ENCODE results near the gene SPAST. TPM values are rescaled to one million over a fixed set of nuclear protein-coding genes. Genes with fewer than 3 reads are reported as not detected.
"Not testable (repeated sequence)": the region's sequence is repeated elsewhere in the genome, so short reads cannot be mapped to it uniquely, and the experiment has no call there.

Gene SPAST
- total RNA-seq: 25.4 and 26.0 TPM in 2 replicates

GRCh38 chr2:32063310-32064020 lies at the start of gene SPAST:
TSS of gene SPAST (plus strand) at chr2:32063556. CDS start at chr2:32063832, 276 bp downstream.
- DNase-seq (ENCODE audit: low read depth in 2 of 2): peak; percentile 92 to 98

- not testable (repeated sequence) for DNase-seq (ENCODE audit: low read depth in 2 of 2)
Measured at GRCh38 chr2:32018789-32019482, 44.4 kb upstream of the SPAST start.

- not testable (repeated sequence) for DNase-seq (ENCODE audit: low read depth in 2 of 2)
Measured at GRCh38 chr2:32034198-32034887, 29.0 kb upstream of the SPAST start.

GRCh38 chr2:32039447-32040219 lies 23.7 kb upstream of the SPAST start, which contains the start of gene DPY30:
TSS of gene DPY30 (minus strand) at chr2:32039805. CDS start at chr2:32039456, 349 bp downstream.
- DNase-seq (ENCODE audit: low read depth in 2 of 2): peak; percentile 76 to 93

GRCh38 chr2:32043561-32043960 lies 19.8 kb upstream of the SPAST start:
- no peak for DNase-seq (ENCODE audit: low read depth in 2 of 2)

GRCh38 chr2:32051836-32052439 lies 11.4 kb upstream of the SPAST start:
- no peak for DNase-seq (ENCODE audit: low read depth in 2 of 2)

- not testable (repeated sequence) for DNase-seq (ENCODE audit: low read depth in 2 of 2)
Measured at GRCh38 chr2:32054583-32054982, 8.8 kb upstream of the SPAST start.

- DNase-seq (ENCODE audit: low read depth in 2 of 2): no peak
Measured at GRCh38 chr2:32058130-32058529, 5.2 kb upstream of the SPAST start.

- DNase-seq (ENCODE audit: low read depth in 2 of 2): no peak
Measured at GRCh38 chr2:32060266-32060665, 3.1 kb upstream of the SPAST start.

- DNase-seq (ENCODE audit: low read depth in 2 of 2): no peak
Measured at GRCh38 chr2:32061430-32061829, 1.9 kb upstream of the SPAST start.

GRCh38 chr2:32061973-32062861 lies 1.1 kb upstream of the SPAST start:
- DNase-seq (ENCODE audit: low read depth in 2 of 2): peak in 1 of 2 donors; percentile 48

- peak in 1 of 2 donors; percentile 4 for DNase-seq (ENCODE audit: low read depth in 2 of 2)
Measured at GRCh38 chr2:32064021-32064601, 755 bp downstream of the SPAST start.

GRCh38 chr2:32064713-32065112 lies 1.4 kb downstream of the SPAST start:
- no peak for DNase-seq (ENCODE audit: low read depth in 2 of 2)

- no peak for DNase-seq (ENCODE audit: low read depth in 2 of 2)
Measured at GRCh38 chr2:32067549-32067948, 4.2 kb downstream of the SPAST start.

GRCh38 chr2:32074134-32074506 lies 10.8 kb downstream of the SPAST start:
- no peak for DNase-seq (ENCODE audit: low read depth in 2 of 2)

GRCh38 chr2:32095671-32096070 lies 32.3 kb downstream of the SPAST start:
- no peak for DNase-seq (ENCODE audit: low read depth in 2 of 2)

GRCh38 chr2:32108111-32108510 lies 44.8 kb downstream of the SPAST start:
- no peak for DNase-seq (ENCODE audit: low read depth in 2 of 2)

- no peak for DNase-seq (ENCODE audit: low read depth in 2 of 2)
Measured at GRCh38 chr2:32118055-32118454, 54.7 kb downstream of the SPAST start.

- no peak for DNase-seq (ENCODE audit: low read depth in 2 of 2)
Measured at GRCh38 chr2:32119161-32119560, 55.8 kb downstream of the SPAST start.

- no peak for DNase-seq (ENCODE audit: low read depth in 2 of 2)
Measured at GRCh38 chr2:32124660-32125059, 61.3 kb downstream of the SPAST start.
